Vagina (tissue), 2 donors: ENCODE measurements around the gene CBLN3.

Experiments used
- CTCF ChIP-seq, 3 experiments: fragments of 450-650 bp in 2 of 3; fragments of 200-600 bp in 1 of 3; sonication (generic) in 1 of 3; IDR thresholded peaks; one replicate each; pipeline ENCODE4 v1.5.1; 2017 to 2019; ENCODE audit warnings: antibody characterized with exemption in 3 of 3, mild to moderate bottlenecking in 2 of 3, moderate library complexity in 2 of 3
- POLR2AphosphoS5 ChIP-seq, 2 donors: sonication (generic); formaldehyde crosslinking; IDR thresholded peaks; one replicate each; pipeline ENCODE4 v1.9.0; 2017; ENCODE audit warnings: antibody characterized with exemption in 2 of 2, mild to moderate bottlenecking in 2 of 2, low read depth in 1 of 2; ENCODE audit not compliant: insufficient read depth in 1 of 2

GRCh38 chr14:24414732-24415420 is 14.6 kb downstream of the CBLN3 start:
- TF ChIP-seq CTCF (IDR thresholded peaks at IDR 0.05) (no peak), POLR2AphosphoS5 (IDR thresholded peaks at IDR 0.05; ENCODE audit: insufficient read depth in 1 of 2, low read depth in 1 of 2) (no peak)
